Activated T-helper 17 cell treated with anti-CD3 and anti-CD28 coated beads, Interleukin-2, amount 50 U/mL, for 72 hours (primary cell): ENCODE results near the gene RASSF1. TPM values are rescaled to one million over a fixed set of nuclear protein-coding genes. Genes with fewer than 3 reads are reported as not detected.

Source experiments
- ATAC-seq: fragments of 150-1000 bp; cut with Tn5 transposase; replicated peaks from 2 replicates; pipeline ENCODE4 v1.10.0; 2021; ENCODE audit warnings: mild to moderate bottlenecking, moderate library complexity
- H3K27ac Mint-ChIP-seq: one replicate; pipeline ENCODE4 v1.8.0; 2022; ENCODE audit warnings: mixed read lengths
- H3K27me3 Mint-ChIP-seq: one replicate; pipeline ENCODE4 v1.8.0; 2022; ENCODE audit warnings: mixed read lengths
- H3K36me3 Mint-ChIP-seq: one replicate; pipeline ENCODE4 v1.8.0; 2022; ENCODE audit warnings: low read depth, mild to moderate bottlenecking, mixed read lengths
- H3K4me1 Mint-ChIP-seq: one replicate; pipeline ENCODE4 v1.8.0; 2022; ENCODE audit warnings: mixed read lengths
- H3K4me3 Mint-ChIP-seq: one replicate; pipeline ENCODE4 v1.8.0; 2022; ENCODE audit warnings: mild to moderate bottlenecking, mixed read lengths
- H3K9me3 Mint-ChIP-seq: one replicate; pipeline ENCODE4 v1.8.0; 2022; ENCODE audit warnings: mixed read lengths
- total RNA-seq, 2 donors: library from RNA; stranded (reverse); gene quantifications; one replicate each; pipeline ENCODE4 v1.2.3, GENCODE V29; 2022

The RASSF1 gene, protein sequence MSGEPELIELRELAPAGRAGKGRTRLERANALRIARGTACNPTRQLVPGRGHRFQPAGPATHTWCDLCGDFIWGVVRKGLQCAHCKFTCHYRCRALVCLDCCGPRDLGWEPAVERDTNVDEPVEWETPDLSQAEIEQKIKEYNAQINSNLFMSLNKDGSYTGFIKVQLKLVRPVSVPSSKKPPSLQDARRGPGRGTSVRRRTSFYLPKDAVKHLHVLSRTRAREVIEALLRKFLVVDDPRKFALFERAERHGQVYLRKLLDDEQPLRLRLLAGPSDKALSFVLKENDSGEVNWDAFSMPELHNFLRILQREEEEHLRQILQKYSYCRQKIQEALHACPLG
- total RNA-seq, result 100 to 1,000 TPM in 1 of 2 donors, 10 to 100 TPM in 1; 85.8 to 139 TPM

DNA sequence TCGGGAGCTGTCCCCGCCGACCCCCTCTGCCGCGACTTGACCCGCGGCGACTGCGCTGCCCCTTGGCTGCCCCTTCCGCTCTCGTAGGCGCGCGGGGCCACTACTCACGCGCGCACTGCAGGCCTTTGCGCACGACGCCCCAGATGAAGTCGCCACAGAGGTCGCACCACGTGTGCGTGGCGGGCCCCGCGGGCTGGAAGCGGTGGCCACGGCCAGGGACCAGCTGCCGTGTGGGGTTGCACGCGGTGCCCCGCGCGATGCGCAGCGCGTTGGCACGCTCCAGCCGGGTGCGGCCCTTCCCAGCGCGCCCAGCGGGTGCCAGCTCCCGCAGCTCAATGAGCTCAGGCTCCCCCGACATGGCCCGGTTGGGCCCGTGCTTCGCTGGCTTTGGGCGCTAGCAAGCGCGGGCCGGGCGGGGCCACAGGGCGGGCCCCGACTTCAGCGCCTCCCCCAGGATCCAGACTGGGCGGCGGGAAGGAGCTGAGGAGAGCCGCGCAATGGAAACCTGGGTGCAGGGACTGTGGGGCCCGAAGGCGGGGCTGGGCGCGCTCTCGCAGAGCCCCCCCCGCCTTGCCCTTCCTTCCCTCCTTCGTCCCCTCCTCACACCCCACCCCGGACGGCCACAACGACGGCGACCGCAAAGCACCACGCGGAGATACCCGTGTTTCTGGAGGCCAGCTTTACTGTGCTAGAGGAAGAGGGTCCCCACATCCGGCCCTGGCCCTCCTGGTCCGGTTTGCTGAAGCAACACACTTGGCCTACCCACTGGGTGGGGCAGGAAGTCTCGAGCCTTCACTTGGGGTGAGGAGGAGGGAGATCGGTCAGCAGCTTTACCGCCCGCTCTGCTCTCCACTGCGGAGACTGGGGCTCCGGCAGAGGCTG, at the start of gene RASSF1:
RASSF1 (minus strand) TSS at position 389 of the 882 bp plus-strand sequence; CDS start at position 358, 31 bp downstream.
- Mint-ChIP-seq H3K9me3 (no peaks in the 10 kb centered on the region), H3K36me3 (peaks cover 46% of the 10 kb centered on the region), H3K27ac (peak within 1 kb of the TSS; percentile 93), H3K4me1 (peaks cover 11% of the 10 kb centered on the region), H3K4me3 (peak within 1 kb of the TSS; percentile 98), H3K27me3 (no peaks in the 10 kb centered on the region)
- peak; percentile 44 for ATAC-seq

DNA sequence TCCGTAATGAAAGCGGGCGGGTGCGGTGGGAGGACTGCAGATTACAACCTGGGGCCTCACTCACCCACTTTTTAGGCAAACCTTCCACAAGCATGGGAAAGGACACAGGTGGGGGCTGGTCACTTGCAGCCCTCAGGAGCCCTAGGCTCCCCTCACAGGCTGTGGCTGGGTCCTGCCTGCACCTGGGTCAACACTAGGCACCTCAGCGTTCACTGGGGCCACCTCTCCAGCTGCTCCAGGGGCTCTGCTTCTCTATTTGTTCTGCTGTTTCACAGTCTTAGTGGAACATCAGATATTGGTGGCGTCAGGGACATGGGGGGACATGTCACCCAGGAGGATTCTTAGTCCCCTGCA, 48.8 kb upstream of the RASSF1 start:
- Mint-ChIP-seq H3K27me3 (no peaks in the 10 kb centered on the region), H3K4me1 (peaks cover 5% of the 10 kb centered on the region), H3K9me3 (no peaks in the 10 kb centered on the region), H3K4me3 (no peak overlapping the region), H3K36me3 (no peaks in the 10 kb centered on the region), H3K27ac (no peak overlapping the region)
- ATAC-seq, result no peak

DNA sequence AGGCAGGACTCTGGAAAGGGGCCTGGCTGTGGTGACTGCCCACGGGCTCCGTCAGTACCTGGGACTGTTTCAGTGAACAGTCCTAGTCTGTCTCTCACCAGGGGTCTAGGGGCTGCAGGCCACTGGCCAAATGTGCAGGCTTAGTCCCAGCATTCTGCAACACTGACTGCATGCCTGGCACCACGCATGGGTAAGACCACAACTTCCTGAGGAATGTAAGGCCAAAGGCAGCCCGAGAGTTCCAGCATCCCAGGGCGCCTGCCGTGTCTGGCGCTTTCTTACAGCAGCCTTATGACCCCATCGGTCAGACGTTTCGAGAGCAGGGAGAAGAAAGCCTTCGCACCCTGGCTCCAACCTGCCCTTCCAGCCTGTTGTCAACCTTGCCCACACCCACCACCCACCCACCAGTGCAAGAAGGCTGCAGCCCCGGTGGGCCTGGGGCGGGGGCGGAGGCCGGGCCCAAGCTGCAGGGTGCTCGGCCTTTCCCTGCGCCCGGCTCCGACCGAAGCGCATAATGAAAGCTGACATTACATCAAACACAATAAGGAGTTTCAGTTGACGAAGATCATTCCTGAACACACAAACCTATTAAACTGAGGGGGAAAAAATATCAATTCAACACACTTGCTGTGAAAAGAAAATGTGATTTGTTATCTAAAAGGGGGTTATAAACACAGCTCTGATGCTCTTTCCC, 48.2 kb upstream of the RASSF1 start:
- Mint-ChIP-seq H3K9me3 (no peaks in the 10 kb centered on the region), H3K36me3 (no peaks in the 10 kb centered on the region), H3K4me1 (peaks cover 5% of the 10 kb centered on the region), H3K27me3 (no peaks in the 10 kb centered on the region), H3K4me3 (no peak overlapping the region), H3K27ac (no peak overlapping the region)
- ATAC-seq, result no peak

DNA sequence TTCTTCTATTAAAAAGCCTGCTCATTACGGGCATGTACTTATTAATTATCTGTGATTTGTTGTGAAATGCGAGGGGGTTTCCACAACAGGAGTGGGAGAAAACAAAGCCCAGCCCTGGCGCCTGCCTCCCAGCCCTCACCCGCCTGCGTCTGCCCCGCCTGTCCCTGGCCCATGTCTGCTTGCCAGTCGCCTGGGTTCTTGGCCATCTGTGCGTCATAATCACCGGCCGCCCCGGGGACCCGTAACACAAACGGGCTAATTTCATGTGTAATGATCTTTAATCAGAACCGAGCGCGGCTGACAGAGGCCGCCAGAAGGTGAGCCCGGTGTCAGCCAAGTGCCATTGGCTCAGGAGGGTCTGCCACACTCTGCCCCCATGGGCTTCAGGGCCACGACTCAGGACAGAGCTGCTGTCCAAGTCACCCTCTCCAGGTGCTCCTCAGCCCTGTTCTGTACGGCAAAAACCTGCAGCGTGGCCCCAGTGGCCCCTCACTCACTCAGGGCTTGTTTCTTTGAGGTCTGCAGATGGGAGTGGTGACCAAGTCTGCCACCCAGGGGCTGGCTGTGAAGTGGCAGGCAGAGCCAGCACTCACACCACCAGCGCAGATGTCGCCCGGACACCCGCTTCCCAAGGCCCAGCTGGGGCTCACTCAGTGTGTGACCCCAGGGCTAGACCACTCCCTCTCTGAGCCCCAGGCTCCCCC, 47.5 kb upstream of the RASSF1 start:
- Mint-ChIP-seq H3K9me3 (no peaks in the 10 kb centered on the region), H3K36me3 (no peaks in the 10 kb centered on the region), H3K4me3 (no peak overlapping the region), H3K27ac (no peak overlapping the region), H3K4me1 (peaks cover 5% of the 10 kb centered on the region), H3K27me3 (no peaks in the 10 kb centered on the region)
- ATAC-seq, result no peak

DNA sequence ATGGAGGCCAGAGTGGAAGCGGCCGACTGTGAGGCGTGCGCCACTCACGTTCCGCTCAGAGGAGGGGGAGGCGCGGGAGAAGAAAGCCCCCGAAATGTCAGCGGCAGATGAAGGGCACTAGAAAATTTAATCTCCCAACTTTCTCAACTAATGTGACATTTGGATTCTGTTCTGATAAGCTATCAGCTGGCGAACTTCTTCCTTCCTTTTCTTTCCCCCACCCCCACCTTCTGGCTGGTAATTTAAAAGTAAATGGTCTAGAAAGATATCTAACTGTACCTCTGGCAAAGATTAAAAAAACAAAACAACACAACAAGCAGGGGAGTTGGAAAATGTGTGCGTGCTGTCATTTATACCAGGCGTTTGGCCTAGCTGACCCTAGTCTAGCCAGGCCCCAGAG, 45.1 kb upstream of the RASSF1 start:
- Mint-ChIP-seq H3K4me1 (no peaks in the 10 kb centered on the region), H3K27ac (no peak overlapping the region), H3K36me3 (no peaks in the 10 kb centered on the region), H3K4me3 (no peak overlapping the region), H3K9me3 (no peaks in the 10 kb centered on the region), H3K27me3 (no peaks in the 10 kb centered on the region)
- ATAC-seq, result no peak

DNA sequence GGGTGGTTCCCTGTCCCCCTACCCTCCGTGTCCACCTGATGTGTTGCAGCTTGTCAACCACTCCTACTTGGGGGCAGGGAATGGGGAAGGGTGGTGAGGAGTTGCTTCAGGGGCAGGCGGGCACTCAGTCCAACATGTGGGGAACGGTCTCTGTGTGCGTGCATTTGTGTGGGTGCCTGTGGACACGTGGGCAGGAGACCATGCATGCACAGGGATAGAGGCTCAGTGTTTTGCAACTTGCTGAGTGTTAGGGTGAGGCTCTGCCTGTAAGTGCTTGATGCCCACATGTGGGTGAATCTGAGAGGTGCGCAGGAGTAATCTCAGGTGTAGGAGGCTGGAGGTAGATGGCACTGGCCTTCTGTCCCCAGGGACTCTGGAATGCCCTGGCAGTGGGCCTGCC, 43.1 kb upstream of the RASSF1 start:
- H3K27ac Mint-ChIP-seq, result no peak overlapping the region
- no peak for ATAC-seq
- no peaks in the 10 kb centered on the region for H3K27me3 Mint-ChIP-seq
- H3K4me1 Mint-ChIP-seq, result no peaks in the 10 kb centered on the region
- H3K9me3 Mint-ChIP-seq, result no peaks in the 10 kb centered on the region
- no peak overlapping the region for H3K4me3 Mint-ChIP-seq
- no peaks in the 10 kb centered on the region for H3K36me3 Mint-ChIP-seq

DNA sequence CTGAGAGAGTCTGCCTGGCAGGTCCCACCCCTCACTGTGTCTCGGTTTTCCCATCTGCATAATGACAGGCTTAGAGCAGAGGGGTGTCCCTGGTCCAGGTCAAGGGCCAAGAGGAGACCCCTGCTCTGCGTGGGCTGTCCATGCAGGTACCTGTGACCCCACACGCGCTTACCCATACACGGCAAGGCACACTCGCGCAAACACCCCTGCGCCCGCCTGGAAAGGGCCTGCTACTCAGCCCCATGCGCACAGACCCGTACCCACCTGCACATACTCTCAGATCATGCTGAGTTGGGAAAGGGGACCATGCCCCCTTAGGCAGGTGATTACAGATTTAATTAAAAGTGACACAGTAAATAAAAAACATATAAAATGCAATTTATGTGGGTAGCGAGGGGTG, 42.1 kb upstream of the RASSF1 start:
- Mint-ChIP-seq H3K9me3 (no peaks in the 10 kb centered on the region), H3K36me3 (no peaks in the 10 kb centered on the region), H3K4me1 (no peaks in the 10 kb centered on the region), H3K27me3 (no peaks in the 10 kb centered on the region), H3K4me3 (no peak overlapping the region), H3K27ac (no peak overlapping the region)
- no peak for ATAC-seq

DNA sequence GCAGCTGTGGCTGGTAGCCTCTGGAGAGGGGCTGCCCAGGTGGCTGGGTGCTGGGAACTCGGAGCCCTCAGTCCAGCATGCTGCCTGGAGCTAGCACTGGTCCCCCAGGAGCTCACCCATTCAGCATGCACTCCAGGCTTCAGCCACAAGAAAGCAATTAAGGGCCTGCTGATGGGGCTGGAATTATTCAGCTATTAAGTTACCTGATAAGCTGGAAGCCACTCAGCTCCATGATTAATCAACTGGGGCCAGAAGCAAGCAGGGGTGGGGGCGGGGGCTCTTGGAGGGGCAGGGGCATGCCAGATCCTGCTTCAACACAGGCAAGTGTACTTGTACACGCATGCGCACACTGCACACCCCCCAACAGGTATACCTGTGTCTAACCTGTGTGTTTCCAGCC, 40.7 kb upstream of the RASSF1 start:
- Mint-ChIP-seq H3K4me1 (no peaks in the 10 kb centered on the region), H3K4me3 (no peak overlapping the region), H3K27ac (no peak overlapping the region), H3K27me3 (no peaks in the 10 kb centered on the region), H3K36me3 (no peaks in the 10 kb centered on the region), H3K9me3 (no peaks in the 10 kb centered on the region)
- ATAC-seq, result no peak

DNA sequence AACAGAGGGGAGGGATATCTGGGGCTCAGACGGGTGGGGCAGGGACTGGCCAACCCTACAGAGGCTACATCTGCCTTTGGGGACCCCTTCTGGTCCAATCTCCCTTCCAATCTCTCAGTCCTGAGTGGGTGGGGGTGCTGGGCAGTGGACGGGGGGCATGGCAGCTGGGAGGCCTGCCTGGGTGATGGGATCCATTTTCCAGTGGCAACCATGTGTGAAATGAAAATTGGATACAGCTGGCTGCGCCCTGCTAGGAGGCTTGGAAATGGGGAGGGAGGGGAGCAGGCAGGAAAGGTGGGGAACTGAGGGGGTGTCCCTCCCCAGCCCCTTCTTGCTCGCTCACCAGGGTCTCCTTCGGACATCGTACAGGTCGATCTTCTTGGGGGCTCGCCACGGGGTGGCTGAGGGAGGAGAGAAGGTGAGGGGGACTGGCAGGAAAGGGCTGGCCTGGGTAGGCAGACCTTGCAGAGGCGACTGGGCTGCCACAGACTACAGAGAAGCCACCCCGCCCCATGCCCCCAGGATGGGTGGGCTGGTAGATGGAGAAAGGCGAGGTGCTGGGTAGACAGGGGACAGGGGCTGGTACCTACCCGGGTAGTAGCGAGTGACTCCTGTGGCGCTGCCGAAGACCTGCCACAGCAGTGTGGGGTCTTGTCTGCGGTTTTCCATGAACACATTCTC, 39.9 kb upstream of the RASSF1 start:
- H3K4me1 Mint-ChIP-seq, result no peaks in the 10 kb centered on the region
- H3K36me3 Mint-ChIP-seq, result no peaks in the 10 kb centered on the region
- no peak overlapping the region for H3K4me3 Mint-ChIP-seq
- ATAC-seq, result no peak
- no peaks in the 10 kb centered on the region for H3K27me3 Mint-ChIP-seq
- no peaks in the 10 kb centered on the region for H3K9me3 Mint-ChIP-seq
- H3K27ac Mint-ChIP-seq, result no peak overlapping the region

DNA sequence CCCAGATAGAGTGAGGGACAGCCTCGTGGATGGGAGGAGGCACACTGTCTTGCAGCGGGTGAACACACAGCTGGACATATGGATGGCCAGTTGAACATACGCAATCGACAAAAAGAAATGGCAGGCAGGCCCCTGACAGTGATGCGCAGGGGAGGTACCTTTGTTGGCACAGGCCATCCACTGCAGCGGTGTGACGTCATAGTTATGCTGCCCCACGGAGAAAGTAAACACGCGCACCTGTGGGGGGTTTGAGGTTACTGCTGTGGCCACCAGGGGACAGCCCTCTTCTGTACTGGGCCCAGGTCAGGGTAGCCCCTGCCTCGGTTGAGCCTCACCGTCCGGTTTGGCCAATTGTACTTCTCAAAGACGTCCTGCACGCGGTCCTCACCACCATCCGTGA, 38.1 kb upstream of the RASSF1 start:
- Mint-ChIP-seq H3K27ac (no peak overlapping the region), H3K4me3 (no peak overlapping the region), H3K4me1 (no peaks in the 10 kb centered on the region), H3K9me3 (no peaks in the 10 kb centered on the region), H3K36me3 (no peaks in the 10 kb centered on the region), H3K27me3 (no peaks in the 10 kb centered on the region)
- ATAC-seq, result no peak

DNA sequence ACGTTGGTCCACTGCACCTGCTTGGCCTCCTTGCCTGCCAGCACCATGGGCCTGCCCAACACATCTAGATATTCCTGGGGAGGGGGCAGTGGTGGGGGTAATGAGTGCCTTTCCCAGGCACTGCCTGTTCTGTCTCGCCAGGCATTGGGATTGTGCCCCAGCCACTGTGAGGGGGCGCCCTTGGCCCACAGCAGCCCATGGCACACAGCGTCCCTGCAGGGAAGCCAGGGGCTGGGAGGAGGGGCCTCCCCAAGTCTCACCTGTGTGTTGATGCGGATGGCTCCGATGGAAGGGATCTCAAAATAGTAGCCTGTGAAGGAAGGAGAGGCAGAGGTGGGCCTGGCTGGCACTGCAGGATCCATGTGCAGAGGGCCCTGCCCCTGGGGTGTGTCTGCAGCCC, 37.4 kb upstream of the RASSF1 start:
- no peak overlapping the region for H3K4me3 Mint-ChIP-seq
- no peaks in the 10 kb centered on the region for H3K27me3 Mint-ChIP-seq
- no peaks in the 10 kb centered on the region for H3K36me3 Mint-ChIP-seq
- no peaks in the 10 kb centered on the region for H3K9me3 Mint-ChIP-seq
- no peak for ATAC-seq
- no peaks in the 10 kb centered on the region for H3K4me1 Mint-ChIP-seq
- H3K27ac Mint-ChIP-seq, result no peak overlapping the region

DNA sequence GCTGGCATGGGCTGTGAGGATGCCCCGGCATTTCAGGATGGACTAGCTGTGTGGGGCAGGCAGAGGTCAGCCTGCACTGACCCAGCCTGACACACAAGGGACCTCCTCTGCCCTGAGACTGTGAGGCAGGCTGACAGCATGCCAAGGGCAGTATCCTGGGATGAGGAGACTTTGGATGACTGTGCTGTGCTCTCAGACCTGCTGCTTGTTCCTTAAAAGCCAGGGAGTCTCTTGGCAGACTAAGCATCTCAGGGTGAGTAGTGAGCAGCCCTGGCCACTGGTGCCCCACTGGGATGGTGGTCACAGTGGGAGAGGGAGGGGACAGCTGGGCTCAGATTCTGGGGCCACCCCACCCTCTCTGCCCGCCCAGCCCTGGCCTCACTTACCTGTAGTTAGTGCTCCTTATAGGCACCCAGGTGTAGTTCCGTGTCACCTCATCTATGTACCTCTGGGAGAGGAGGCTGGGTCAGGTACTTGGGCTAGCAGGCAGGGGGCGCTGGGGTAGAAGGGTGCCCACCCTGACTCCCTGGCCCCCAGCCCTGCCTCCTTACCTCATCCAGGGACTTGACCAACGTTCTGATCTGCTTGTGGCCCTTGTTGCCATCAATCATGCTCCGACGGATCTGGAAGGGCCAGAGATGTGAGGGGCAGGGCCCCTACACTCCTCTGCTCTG, 34.8 kb upstream of the RASSF1 start:
- H3K9me3 Mint-ChIP-seq, result no peaks in the 10 kb centered on the region
- no peak for ATAC-seq
- H3K4me3 Mint-ChIP-seq, result no peak overlapping the region
- H3K36me3 Mint-ChIP-seq, result no peaks in the 10 kb centered on the region
- H3K27me3 Mint-ChIP-seq, result no peaks in the 10 kb centered on the region
- no peak overlapping the region for H3K27ac Mint-ChIP-seq
- H3K4me1 Mint-ChIP-seq, result no peaks in the 10 kb centered on the region

DNA sequence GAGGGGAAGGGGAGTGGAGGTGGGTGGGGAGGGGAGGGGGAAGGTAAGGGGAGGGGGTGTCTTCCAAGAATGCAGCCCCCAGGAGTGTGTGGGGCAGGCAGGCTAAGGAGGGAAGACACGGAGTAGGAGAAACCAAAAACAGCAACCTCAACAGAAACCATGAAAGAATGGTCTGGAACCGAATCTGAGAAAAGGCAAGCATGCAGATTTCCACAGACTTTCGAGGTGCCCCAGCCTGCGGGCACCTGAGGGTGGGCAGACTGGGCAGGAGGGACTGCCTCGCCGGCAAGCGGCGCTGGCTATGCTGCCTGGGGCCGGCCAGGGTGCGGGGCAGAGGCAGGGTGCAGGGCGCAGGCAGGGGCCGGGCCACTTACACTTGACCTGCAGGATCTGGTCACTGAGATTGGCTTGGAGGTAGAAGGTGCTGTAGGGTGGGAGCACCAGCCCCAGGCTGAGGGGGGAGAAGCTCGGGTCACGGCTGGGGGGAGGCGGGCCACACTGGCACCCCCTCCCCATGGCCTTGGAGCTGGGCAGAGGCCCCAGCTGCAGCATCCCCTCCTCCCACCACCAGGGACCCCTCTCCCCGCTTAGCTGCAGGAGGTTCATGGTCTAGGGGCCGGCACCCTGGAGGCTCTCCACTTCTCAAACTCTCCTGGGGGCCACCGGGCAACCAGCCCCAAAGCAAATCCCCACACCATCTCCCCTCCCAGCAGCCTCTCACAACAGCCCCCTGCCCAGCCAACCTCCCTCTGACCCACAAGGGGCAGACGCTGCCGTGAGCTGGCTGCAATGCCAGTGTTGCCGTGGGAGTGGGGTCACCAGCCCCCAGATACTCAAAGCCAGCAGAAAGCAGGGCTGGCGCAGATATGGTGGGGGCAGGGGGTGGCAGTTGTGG, 34.0 kb upstream of the RASSF1 start:
- ATAC-seq, result no peak
- H3K4me3 Mint-ChIP-seq, result no peak overlapping the region
- H3K27me3 Mint-ChIP-seq, result no peaks in the 10 kb centered on the region
- H3K4me1 Mint-ChIP-seq, result no peaks in the 10 kb centered on the region
- H3K9me3 Mint-ChIP-seq, result no peaks in the 10 kb centered on the region
- no peak overlapping the region for H3K27ac Mint-ChIP-seq
- H3K36me3 Mint-ChIP-seq, result no peaks in the 10 kb centered on the region
